GM19238 (cell line): Measurements from ENCODE around the gene PAPLN.
A peak's percentile ranks its signal among the peaks of the same experiment; 100 is the strongest.

Source experiments
- DNase-seq: peaks from one replicate; pipeline ENCODE4 v3.0.0; 2011; ENCODE audit warnings: low spot score; ENCODE audit not compliant: insufficient read length

PAPLN gene

GRCh38 chr14:73243748-73244147 is 6.4 kb downstream of the PAPLN start:
- DNase-seq: no peak

DNA sequence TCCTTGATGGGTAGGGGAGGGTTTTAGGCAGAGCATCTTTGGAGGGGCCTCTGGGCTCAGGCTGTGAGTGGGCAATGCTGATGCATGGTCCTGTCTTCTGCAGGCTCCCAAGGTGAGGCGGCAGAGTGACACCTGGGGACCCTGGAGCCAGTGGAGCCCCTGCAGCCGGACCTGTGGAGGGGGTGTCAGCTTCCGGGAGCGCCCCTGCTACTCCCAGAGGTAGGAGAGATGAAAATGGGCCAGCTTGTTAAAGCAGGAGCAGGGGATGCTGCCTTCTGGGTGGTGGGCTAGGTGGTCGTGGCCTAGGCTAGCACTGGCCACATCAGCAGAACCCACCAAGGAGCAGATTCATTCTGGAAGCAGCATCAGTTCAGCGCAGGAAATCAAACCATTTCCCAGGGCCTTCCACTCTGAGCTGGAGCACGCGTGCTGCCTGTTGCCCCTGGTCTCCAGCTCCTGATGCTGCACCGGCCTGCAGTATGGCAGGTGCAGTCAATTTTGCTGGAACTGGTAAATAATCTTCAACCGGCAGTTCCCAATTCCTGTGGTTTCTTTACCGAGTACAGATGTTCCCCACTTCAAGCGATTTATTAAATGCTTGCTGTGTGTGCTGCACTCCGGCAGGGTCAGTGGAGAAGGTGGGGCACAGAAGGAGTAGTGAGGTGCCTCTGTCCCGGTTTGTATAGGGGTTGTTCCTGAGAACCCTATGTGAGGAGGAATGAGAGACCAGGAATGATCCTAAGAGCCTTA is 7.4 kb downstream of the PAPLN start:
- no peak for DNase-seq

- DNase-seq: peak; percentile 66
Measured at GRCh38 chr14:73245480-73246325, 8.4 kb downstream of the PAPLN start.

- DNase-seq: no peak
Measured at GRCh38 chr14:73246387-73247150, 9.3 kb downstream of the PAPLN start.

DNA sequence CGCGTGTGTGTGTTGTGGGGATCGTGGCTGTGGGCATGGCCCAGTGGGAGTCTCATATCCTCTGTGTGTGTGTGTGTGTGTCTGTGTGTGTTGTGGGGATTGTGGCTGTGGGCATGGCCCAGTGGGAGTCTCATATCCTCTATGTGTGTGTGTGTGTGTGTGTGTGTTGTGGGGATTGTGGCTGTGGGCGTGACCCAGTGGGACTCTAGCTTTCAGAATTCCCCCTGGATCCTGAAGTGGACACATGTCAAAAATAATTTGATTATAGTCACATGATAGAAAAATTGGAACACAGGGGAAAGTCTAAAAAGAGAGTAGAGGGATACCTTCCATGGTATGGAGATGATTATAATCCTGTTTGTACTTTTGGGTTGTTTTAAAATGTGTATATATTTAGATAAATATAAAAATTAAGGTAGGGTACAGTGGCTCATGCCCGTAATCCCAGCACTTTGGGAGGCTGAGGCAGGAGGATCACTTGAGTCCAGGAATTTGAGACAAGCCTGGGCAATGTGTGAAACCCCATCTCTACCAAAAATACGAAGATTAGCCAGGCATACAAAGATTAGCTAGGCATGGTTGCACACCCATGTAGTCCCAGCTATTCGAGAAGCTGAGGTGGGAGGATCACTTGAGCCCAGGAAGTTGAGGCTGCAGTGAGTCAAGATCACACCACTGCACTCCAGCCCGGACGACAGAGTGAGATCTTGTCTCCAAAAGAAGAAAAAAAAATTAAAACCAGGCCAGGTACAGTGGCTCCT is 11.0 kb downstream of the PAPLN start:
- DNase-seq: no peak

DNA sequence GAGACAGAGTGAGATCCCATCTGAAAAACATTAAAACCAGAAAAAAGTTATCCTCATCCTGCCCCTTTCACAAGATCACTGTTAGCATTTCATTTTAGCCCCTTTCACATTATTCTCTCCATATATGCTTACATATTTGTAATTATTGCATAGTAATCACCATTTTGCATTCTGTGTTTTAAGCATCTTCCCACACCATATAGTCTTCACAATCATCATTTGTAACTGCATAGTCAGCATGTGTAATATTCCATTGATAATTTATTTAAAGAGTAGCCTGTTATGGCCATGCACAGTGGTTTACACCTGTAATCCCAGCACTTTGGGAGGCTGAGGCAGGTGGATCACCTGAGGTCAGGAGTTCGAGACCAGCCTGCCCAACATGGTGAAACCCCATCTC is 11.8 kb downstream of the PAPLN start:
- no peak for DNase-seq

- DNase-seq: no peak
Measured at GRCh38 chr14:73249564-73250316, 12.4 kb downstream of the PAPLN start.

DNA sequence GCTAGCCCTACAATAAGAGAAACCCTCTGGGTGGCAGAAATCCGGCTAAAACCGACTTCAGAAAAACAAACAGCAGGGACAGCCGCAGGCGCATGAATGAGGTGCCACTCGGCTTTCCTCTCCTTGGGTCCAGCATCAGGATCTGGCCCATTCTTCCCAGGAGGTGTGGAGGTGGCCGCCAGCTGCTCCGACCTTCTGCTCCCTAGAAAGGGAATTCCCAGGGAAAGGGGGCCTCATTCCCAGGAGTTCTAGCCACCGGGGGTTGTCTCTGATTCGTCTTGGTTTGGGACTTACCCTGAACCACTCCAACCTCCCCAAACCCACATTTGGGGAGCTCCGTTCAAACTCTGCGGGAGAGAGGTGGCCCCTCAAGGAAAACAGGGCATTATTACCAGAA is 13.0 kb downstream of the PAPLN start:
- DNase-seq: no peak

DNA sequence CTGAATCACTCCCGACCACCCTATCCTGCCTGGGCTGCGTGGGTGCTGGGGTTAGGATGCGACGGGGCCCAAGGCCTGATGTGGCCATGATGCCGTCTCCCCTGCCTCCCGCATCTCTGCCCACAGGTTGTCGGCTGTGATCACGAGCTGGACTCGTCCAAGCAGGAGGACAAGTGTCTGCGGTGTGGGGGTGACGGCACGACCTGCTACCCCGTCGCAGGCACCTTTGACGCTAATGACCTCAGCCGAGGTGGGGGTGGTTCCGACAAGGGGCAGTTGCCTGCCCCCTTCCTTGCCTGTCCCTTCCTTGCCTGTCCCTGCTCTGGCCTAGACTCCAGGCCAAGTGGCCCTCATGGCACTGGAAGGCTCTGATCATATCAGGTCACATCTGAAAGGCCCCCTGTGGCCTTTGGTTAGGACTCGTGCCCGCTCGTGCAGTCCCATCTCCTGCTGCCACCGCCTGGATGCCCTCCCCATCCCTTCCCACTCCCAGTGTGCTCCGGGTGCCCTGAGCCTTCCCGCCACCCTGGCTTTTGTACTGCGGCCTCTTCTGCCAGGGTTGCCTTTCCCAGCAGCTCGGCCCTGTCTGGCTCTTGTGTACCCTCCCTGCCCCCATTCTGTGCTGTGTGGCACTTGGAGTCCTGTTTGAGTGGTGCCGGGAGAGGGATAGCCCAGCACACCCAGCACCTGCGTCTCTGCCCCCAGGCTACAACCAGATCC is 13.6 kb downstream of the PAPLN start:
- DNase-seq: no peak

- no peak for DNase-seq
Measured at GRCh38 chr14:73251516-73252215, 14.4 kb downstream of the PAPLN start.

GRCh38 chr14:73252491-73253322 is 15.4 kb downstream of the PAPLN start:
- no peak for DNase-seq

- no peak for DNase-seq
Measured at GRCh38 chr14:73253323-73253610, 16.0 kb downstream of the PAPLN start.

DNA sequence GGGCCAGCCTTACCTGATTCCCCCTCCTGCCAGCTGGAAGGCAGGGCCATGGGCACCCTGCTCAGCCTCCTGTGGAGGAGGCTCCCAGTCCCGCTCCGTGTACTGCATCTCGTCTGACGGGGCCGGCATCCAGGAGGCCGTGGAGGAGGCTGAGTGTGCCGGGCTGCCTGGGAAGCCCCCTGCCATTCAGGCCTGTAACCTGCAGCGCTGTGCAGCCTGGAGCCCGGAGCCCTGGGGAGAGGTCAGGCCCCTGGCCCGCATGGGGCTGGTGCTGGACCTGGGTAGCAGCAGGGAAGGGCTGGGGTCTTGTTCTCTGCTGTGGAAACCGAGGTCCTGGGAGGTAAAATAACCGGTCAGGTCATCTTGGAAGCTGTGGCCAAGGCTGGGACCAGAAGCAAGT is 16.4 kb downstream of the PAPLN start:
- no peak for DNase-seq

DNA sequence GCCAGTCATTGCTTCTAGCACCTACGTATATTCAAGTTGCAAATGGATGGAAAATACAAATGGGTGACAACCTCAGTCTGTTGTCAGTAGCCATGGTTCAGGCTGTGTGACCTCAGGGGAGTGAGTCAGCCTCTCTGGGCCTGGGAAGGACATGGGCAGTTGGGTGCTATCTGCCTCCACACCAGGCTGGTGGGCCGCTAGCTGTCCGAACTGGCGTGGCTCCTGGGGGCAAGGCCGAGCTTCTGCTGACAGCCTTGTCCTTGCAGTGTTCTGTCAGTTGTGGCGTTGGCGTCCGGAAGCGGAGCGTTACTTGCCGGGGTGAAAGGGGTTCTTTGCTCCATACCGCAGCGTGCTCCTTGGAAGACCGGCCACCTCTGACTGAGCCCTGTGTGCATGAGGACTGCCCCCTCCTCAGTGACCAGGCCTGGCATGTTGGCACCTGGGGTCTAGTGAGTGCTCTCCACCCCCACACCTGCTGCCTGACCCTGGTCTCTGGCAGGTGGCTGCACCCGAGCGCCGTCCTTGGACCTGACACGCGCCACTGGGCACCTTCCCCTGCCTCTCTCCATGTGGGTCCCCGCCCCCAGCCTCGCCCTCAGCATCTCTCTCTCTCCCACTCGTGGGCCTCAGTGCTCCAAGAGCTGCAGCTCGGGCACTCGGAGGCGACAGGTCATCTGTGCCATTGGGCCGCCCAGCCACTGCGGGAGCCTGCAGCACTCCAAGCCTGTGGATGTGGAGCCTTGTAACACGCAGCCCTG is 17.1 kb downstream of the PAPLN start:
- DNase-seq: no peak

GRCh38 chr14:73255005-73255400 is 17.7 kb downstream of the PAPLN start:
- DNase-seq: no peak

DNA sequence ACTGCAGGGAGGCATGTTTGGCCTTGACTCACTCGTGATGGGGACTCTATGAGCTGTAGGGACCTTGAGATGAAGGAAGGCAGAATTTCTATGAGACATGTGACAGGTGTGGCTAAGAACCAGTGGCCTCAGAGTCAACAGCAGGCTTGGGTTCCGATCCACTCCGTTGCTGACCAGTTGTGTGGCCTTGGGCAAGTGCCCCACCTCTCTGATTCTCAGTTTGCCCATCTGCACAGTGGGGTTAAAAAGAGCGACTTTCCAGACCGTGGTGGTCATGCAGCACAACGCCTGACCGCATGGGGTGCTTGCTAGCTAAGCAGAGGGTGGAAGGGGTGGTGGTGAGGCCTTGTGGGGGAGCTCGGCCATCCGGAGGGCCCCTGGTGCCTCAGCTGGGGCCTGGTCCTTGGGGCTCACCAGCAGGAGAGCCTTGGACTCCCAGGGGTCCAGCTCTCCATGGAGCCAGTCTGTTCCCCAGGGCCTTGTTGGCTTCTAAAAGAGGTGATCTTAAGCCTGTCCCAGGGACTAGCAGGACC is 18.5 kb downstream of the PAPLN start:
- no peak for DNase-seq

- DNase-seq: no peak
Measured at GRCh38 chr14:73258076-73258475, 20.8 kb downstream of the PAPLN start.
